H1 (cell line): ENCODE results near the gene P2RX6. TPM values are rescaled to one million over a fixed set of nuclear protein-coding genes. Genes with fewer than 3 reads are reported as not detected.
A peak's percentile ranks its signal among the peaks of the same experiment; 100 is the strongest.

ENCODE experiments used
- ASH2L ChIP-seq: fragments of 200-600, 300-600 bp; sonication (generic); IDR thresholded peaks from one replicate; pipeline ENCODE4 v1.7.1; 2017; ENCODE audit warnings: low read length
- ATF2 ChIP-seq: IDR thresholded peaks from 2 replicates; pipeline ENCODE4 v1.6.1; 2012; ENCODE audit warnings: low read length, inconsistent platforms
- CTCF ChIP-seq, 3 experiments: IDR thresholded peaks; 1 replicate in 2 of 3; 2 replicates in 1 of 3; pipeline versions ENCODE4 v1.5.1 to v1.6.1; 2011; ENCODE audit warnings: low read length in 3 of 3, mild to moderate bottlenecking in 3 of 3, inconsistent platforms in 2 of 3, low read depth in 1 of 3, moderate library complexity in 1 of 3; ENCODE audit not compliant: insufficient read depth in 1 of 3; ENCODE audit errors: control extremely low read depth in 1 of 3
- E2F6 ChIP-seq: IDR thresholded peaks from 2 replicates; pipeline ENCODE4 v1.6.1; 2012; ENCODE audit warnings: inconsistent platforms
- KDM4A ChIP-seq: IDR thresholded peaks from one replicate; pipeline ENCODE4 v1.7.1; 2012; ENCODE audit warnings: low read depth, mild to moderate bottlenecking, moderate library complexity, low read length, inconsistent platforms; ENCODE audit not compliant: severe bottlenecking
- NANOG ChIP-seq: IDR thresholded peaks from 2 replicates; pipeline ENCODE4 v1.6.1; 2011; ENCODE audit warnings: low read length, low read depth, mild to moderate bottlenecking, inconsistent platforms; ENCODE audit not compliant: insufficient read depth, poor library complexity, severe bottlenecking
- NRF1 ChIP-seq: IDR thresholded peaks from 2 replicates; pipeline ENCODE4 v1.6.1; 2011; ENCODE audit warnings: mild to moderate bottlenecking, low read depth, low read length, improper control_type of control experiment
- PHF8 ChIP-seq: fragments of 200-600 bp; sonication (generic); conservative IDR thresholded peaks from 2 replicates; pipeline ENCODE4 v1.7.1; 2012; ENCODE audit warnings: low read depth, mild to moderate bottlenecking, inconsistent platforms, low read length, moderate library complexity
- POLR2AphosphoS5 ChIP-seq: IDR thresholded peaks from 2 replicates; pipeline ENCODE4 v1.6.1; 2011; ENCODE audit warnings: low read depth, low read length
- RAD21 ChIP-seq, 2 experiments: IDR thresholded peaks in 1 of 2; conservative IDR thresholded peaks in 1 of 2; 2 replicates each; pipeline ENCODE4 v1.6.1; 2011; ENCODE audit warnings: low read depth in 2 of 2, low read length in 2 of 2, improper control_type of control experiment in 1 of 2, inconsistent platforms in 1 of 2, mild to moderate bottlenecking in 1 of 2, moderate library complexity in 1 of 2
- RBBP5 ChIP-seq: IDR thresholded peaks from 2 replicates; pipeline ENCODE4 v1.7.1; 2012; ENCODE audit warnings: low read depth, mild to moderate bottlenecking, inconsistent platforms, low read length, moderate library complexity, borderline replicate concordance
- SIX5 ChIP-seq: IDR thresholded peaks from 2 replicates; pipeline ENCODE4 v1.6.1; 2011; ENCODE audit warnings: mild to moderate bottlenecking, low read depth, low read length
- TAF7 ChIP-seq: optimal IDR thresholded peaks from 2 replicates; pipeline ENCODE3; 2011; ENCODE audit warnings: low read depth, mild to moderate bottlenecking, inconsistent platforms, low read length, moderate library complexity, borderline replicate concordance
- TBP ChIP-seq: IDR thresholded peaks from 2 replicates; pipeline ENCODE4 v1.6.1; 2011; ENCODE audit warnings: low read depth, low read length, improper control_type of control experiment
- polyA plus RNA-seq, 7 experiments: library from polyadenylated mRNA; depleted of rRNA in 3 of 7; stranded (reverse) in 5 of 7; unstranded in 2 of 7; fragments of >200 nt in 5 of 7; fragments of 200-250 nt in 2 of 7; gene quantifications; 1 replicate in 5 of 7; 2 replicates in 1 of 7; 4 replicates in 1 of 7; pipeline versions ENCODE4 v1.2.1 to v1.2.3, GENCODE V29; 2011 to 2013; ENCODE audit warnings: missing spikeins in 2 of 7, mixed read lengths in 2 of 7
- total RNA-seq: library from RNA; stranded (reverse); fragmentation: NEBNext Ultra II Directional; extraction: Animal tissue kit (Norgen Biotek cat#: 25700); gene quantifications from 2 replicates; pipeline ENCODE4 v1.2.1, GENCODE V29; 2021
- TF ChIP-seq, protein P1 (sequence below): IDR thresholded peaks from 2 replicates; pipeline ENCODE4 v1.6.1; 2011; ENCODE audit warnings: low read depth, mild to moderate bottlenecking, low read length; ENCODE audit not compliant: insufficient read depth

P2RX6 gene
- total and polyA plus RNA-seq, 2 of the 8 experiments (the other 6 are each of a cell fraction or from before 2014, with no cell fraction given): 0.09 TPM; not detected in 1

DNA sequence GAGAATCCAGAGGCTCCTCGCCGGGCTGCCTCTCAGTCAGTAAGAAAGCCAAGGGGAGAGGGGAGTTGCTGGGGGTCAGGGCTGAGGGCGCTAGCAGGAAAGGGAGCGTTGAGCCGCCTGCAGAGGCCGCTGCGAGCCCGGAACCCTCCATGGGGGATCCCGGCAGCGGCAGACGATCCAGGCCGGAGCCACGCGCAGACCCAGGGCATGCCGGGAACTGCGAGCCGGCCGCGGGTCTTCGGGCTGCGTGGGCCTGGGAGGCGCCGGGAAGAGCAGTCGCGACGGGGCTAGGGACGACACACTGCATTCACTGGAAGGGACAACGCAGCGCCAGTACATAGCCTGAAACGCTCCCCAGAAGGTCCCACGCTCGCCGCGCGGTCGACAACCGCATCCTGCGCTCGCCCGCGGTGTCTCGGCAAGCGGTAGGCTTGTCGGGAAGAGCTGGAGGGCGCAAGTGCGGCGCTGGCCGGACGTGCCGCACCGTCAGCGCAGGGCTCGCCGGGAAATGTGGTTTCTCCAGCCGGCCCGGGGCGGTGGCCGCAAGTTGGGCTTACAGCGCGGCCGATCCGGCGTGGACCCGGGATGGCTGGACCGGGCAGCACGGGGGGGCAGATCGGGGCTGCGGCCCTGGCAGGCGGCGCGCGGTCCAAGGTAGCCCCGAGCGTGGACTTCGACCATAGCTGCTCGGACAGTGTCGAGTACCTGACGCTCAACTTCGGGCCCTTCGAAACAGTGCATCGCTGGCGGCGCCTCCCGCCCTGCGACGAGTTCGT is 33.0 kb upstream of the P2RX6 start, which contains the start of gene LZTR1 (continued):
- TF ChIP-seq ATF2 (no peak), E2F6 (peak; percentile 80), NANOG (peak; percentile 20), RAD21 (IDR thresholded peaks at IDR 0.05 in 1 of 2, conservative IDR thresholded peaks at IDR 0.05 in 1 of 2; ENCODE audit: low read depth in 2 of 2, low read length in 2 of 2) (peak; percentile 42 to 53), RBBP5 (peak; percentile 77), POLR2AphosphoS5 (peak; percentile 94), CTCF (IDR thresholded peaks at IDR 0.05; ENCODE audit: control extremely low read depth in 1 of 3, insufficient read depth in 1 of 3, low read depth in 1 of 3, low read length in 3 of 3) (peak; percentile 62 to 69 (median 65)), TAF7 (no peak), PHF8 (peak; percentile 99), NRF1 (0 out of 2 replicates have a peak, but pooled peaks have one; percentile 20), TBP (peak; percentile 69; the same call in 1 of the 2 replicates), ASH2L (peak; percentile 64), SIX5 (peak; percentile 55), KDM4A (peak; percentile 92)
- TF ChIP-seq, protein P1, sequence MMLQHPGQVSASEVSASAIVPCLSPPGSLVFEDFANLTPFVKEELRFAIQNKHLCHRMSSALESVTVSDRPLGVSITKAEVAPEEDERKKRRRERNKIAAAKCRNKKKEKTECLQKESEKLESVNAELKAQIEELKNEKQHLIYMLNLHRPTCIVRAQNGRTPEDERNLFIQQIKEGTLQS: no peak
- TF ChIP-seq, all 59 proteins: peak for 19
